Measurements from ENCODE around the gene ANKRD33.
A peak's percentile ranks its signal among the peaks of the same experiment; 100 is the strongest.

The ANKRD33 gene

GRCh38 chr12:51886021-51886710 is 1.7 kb upstream of the ANKRD33 start:
- peaks cover 13% of the 10 kb centered on the region for H3K4me1 Mint-ChIP-seq
- peaks cover 11% of the 10 kb centered on the region for H3K27me3 Mint-ChIP-seq (ENCODE audit: low read depth)
- peak overlapping the region; percentile 86 to 89 (median 89) for H3K27ac Mint-ChIP-seq
- no peaks in the 10 kb centered on the region for H3K36me3 Mint-ChIP-seq (ENCODE audit: low read depth)
- H3K4me3 Mint-ChIP-seq = peak overlapping the region in 1 of 3 experiments; percentile 29
- no peak for TF ChIP-seq CTCF (IDR thresholded peaks at IDR 0.05; ENCODE audit: unreplicated experiment in 3 of 3)
- H3K9me3 Mint-ChIP-seq = peaks cover 3% of the 10 kb centered on the region

- H3K36me3 Mint-ChIP-seq (ENCODE audit: low read depth) = no peaks in the 10 kb centered on the region
- H3K9me3 Mint-ChIP-seq = no peaks in the 10 kb centered on the region
- TF ChIP-seq CTCF (IDR thresholded peaks at IDR 0.05; ENCODE audit: unreplicated experiment in 3 of 3) = no peak
- peak overlapping the region in 1 of 3 experiments; percentile 23 for H3K4me3 Mint-ChIP-seq
- peak overlapping the region in 2 of 3 experiments; percentile 16 to 33 for H3K27ac Mint-ChIP-seq
- H3K4me1 Mint-ChIP-seq = peaks cover 13% of the 10 kb centered on the region
- peaks cover 11% of the 10 kb centered on the region for H3K27me3 Mint-ChIP-seq (ENCODE audit: low read depth)
Measured at GRCh38 chr12:51888316-51889215, 663 bp downstream of the ANKRD33 start.

GRCh38 chr12:51889216-51890132 is 1.6 kb downstream of the ANKRD33 start:
- TF ChIP-seq CTCF (IDR thresholded peaks at IDR 0.05; ENCODE audit: unreplicated experiment in 3 of 3) = no peak
- Mint-ChIP-seq H3K27ac (peak overlapping the region in 1 of 3 experiments; percentile 54), H3K9me3 (no peaks in the 10 kb centered on the region), H3K27me3 (ENCODE audit: low read depth) (peaks cover 11% of the 10 kb centered on the region), H3K4me3 (no peak overlapping the region), H3K4me1 (peaks cover 13% of the 10 kb centered on the region), H3K36me3 (ENCODE audit: low read depth) (no peaks in the 10 kb centered on the region)

- no peak for TF ChIP-seq CTCF (IDR thresholded peaks at IDR 0.05; ENCODE audit: unreplicated experiment in 3 of 3)
- H3K4me3 Mint-ChIP-seq = no peak overlapping the region
- H3K27me3 Mint-ChIP-seq (ENCODE audit: low read depth) = peaks cover 11% of the 10 kb centered on the region
- no peak overlapping the region for H3K27ac Mint-ChIP-seq
- no peaks in the 10 kb centered on the region for H3K36me3 Mint-ChIP-seq (ENCODE audit: low read depth)
- peaks cover 17% of the 10 kb centered on the region for H3K4me1 Mint-ChIP-seq
- no peaks in the 10 kb centered on the region for H3K9me3 Mint-ChIP-seq
Measured at GRCh38 chr12:51890133-51890464, 2.2 kb downstream of the ANKRD33 start.

- Mint-ChIP-seq H3K4me3 (no peak overlapping the region), H3K4me1 (peaks cover 19% of the 10 kb centered on the region), H3K27ac (no peak overlapping the region), H3K36me3 (ENCODE audit: low read depth) (no peaks in the 10 kb centered on the region), H3K27me3 (ENCODE audit: low read depth) (peaks cover 11% of the 10 kb centered on the region), H3K9me3 (no peaks in the 10 kb centered on the region)
- TF ChIP-seq CTCF (IDR thresholded peaks at IDR 0.05; ENCODE audit: unreplicated experiment in 3 of 3) = no peak
Measured at GRCh38 chr12:51890511-51891171, 2.7 kb downstream of the ANKRD33 start.
